Ovary (tissue), 10 donors: ENCODE measurements around the gene SRPK3. TPM values are rescaled to one million over a fixed set of nuclear protein-coding genes. Genes with fewer than 3 reads are reported as not detected.

Experiments used
- DNase-seq, 5 donors: peaks; one replicate each; pipeline ENCODE4 v3.0.0-alpha.2; 2019 to 2020
- H3K27ac ChIP-seq, 2 donors: fragments of 200-600 bp; one replicate each; pipeline versions ENCODE4 v1.5.1 to v1.8.0; 2019 to 2022
- H3K27me3 ChIP-seq: fragments of 200-600 bp; one replicate; pipeline ENCODE4 v1.8.0; 2022
- H3K36me3 ChIP-seq: fragments of 200-600 bp; sonication (generic); one replicate; pipeline ENCODE4 v1.5.1; 2019
- H3K4me1 ChIP-seq: one replicate; pipeline ENCODE4 v1.8.1; 2013; ENCODE audit warnings: mild to moderate bottlenecking, moderate library complexity; ENCODE audit not compliant: insufficient read depth
- H3K4me3 ChIP-seq: fragments of 200-600 bp; sonication (generic); one replicate; pipeline ENCODE4 v1.5.1; 2017
- H3K9me3 ChIP-seq, 2 donors: fragments of 200-600 bp in 1 of 2; sonication (generic) in 1 of 2; one replicate each; pipeline versions ENCODE4 v1.5.1 to v1.8.1; 2013 to 2019; ENCODE audit warnings: mild to moderate bottlenecking in 1 of 2, moderate library complexity in 1 of 2
- EP300 ChIP-seq: sonication (generic); formaldehyde crosslinking; IDR thresholded peaks from one replicate; pipeline ENCODE4 v1.6.1; 2017; ENCODE audit warnings: antibody characterized with exemption
- POLR2A ChIP-seq: fragments of 450-650 bp; IDR thresholded peaks from one replicate; pipeline ENCODE4 v1.6.1; 2017; ENCODE audit warnings: antibody characterized with exemption, mild to moderate bottlenecking, moderate library complexity
- WGBS, 3 donors: extraction: QIAGEN DNeasy Blood & Tissue Kit in 1 of 3; methylation state at CpG; one replicate each; pipeline versions ENCODE4 v1.1.5 to v1.1.7; 2013 to 2017; 5-methylcytosine and 5-hydroxymethylcytosine counted together
- intact Hi-C, 4 donors: fragments of 100-400 bp; cut with DNase I; formaldehyde crosslinking; loops; one replicate each; pipeline versions ENCODE4 v1.11.0 to v1.15.1; 2022 to 2023
- long read RNA-seq, 3 donors: library from polyadenylated mRNA in 2 of 3; unstranded in 2 of 3; transcript quantifications; one replicate each; pipeline ENCODE4 v2.0.0 and lab custom pipeline, GENCODE V29; 2021 to 2026
- polyA plus RNA-seq, 2 donors: library from polyadenylated mRNA; stranded (reverse); fragments of 200-250 nt in 1 of 2; fragments of 350-450 nt in 1 of 2; fragmentation: Illumina TruSeq in 1 of 2; extraction: RNeasy Lipid Tissue Mini Kit (QIAGEN cat#74804) in 1 of 2; gene quantifications; one replicate each; pipeline ENCODE4 v1.2.3, GENCODE V29; 2013 to 2014
- total RNA-seq, 7 donors: library from RNA; depleted of rRNA in 2 of 7; stranded (reverse); fragments of >200 nt in 2 of 7; fragmentation: NEBNext Ultra II Directional in 3 of 7; extraction: Animal tissue kit (Norgen Biotek cat#: 25700) in 3 of 7; gene quantifications; one replicate each; pipeline versions ENCODE4 v1.1.0 to v1.2.4, GENCODE V29; 2016 to 2023
- TF ChIP-seq, protein P1 (sequence below), 3 donors: fragments of 450-650 bp in 2 of 3; fragments of 200-600 bp in 1 of 3; IDR thresholded peaks; one replicate each; pipeline versions ENCODE4 v1.5.1 to v1.8.0; 2016 to 2022; ENCODE audit warnings: antibody characterized with exemption in 3 of 3, mild to moderate bottlenecking in 1 of 3
- donor health status: DM: no; HTN: no; CAD: no; lungs with moderate emphysema.
- donor health status: DM: no; HTN: no; CAD: no.
- donor health status: Bipolar disorder and iron deficiency.
- donor health status: DM: yes; HTN: yes; CAD: no.
- donor health status: DM: no; HTN: no; CAD: no.
- donor health status: DM: yes; HTN: yes; CAD: no.

SRPK3 gene, protein sequence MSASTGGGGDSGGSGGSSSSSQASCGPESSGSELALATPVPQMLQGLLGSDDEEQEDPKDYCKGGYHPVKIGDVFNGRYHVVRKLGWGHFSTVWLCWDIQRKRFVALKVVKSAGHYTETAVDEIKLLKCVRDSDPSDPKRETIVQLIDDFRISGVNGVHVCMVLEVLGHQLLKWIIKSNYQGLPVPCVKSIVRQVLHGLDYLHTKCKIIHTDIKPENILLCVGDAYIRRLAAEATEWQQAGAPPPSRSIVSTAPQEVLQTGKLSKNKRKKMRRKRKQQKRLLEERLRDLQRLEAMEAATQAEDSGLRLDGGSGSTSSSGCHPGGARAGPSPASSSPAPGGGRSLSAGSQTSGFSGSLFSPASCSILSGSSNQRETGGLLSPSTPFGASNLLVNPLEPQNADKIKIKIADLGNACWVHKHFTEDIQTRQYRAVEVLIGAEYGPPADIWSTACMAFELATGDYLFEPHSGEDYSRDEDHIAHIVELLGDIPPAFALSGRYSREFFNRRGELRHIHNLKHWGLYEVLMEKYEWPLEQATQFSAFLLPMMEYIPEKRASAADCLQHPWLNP
- total RNA-seq = 1 to 10 TPM; 1.1 to 2.1 (median 1.6) TPM
- polyA plus RNA-seq = under 1 TPM; 0.25 to 0.65 TPM
- long read RNA-seq, donor 1, partial matches to known transcripts = 4 of 7 reads
- long read RNA-seq, donor 1, other reads (novel, unspliced or antisense) = 2 of 7 reads
- long read RNA-seq, donor 2 = 0 reads
- long read RNA-seq, donor 3, partial matches to known transcripts = 1 of 4 reads
- long read RNA-seq, donor 3, other reads (novel, unspliced or antisense) = 3 of 4 reads

DNA sequence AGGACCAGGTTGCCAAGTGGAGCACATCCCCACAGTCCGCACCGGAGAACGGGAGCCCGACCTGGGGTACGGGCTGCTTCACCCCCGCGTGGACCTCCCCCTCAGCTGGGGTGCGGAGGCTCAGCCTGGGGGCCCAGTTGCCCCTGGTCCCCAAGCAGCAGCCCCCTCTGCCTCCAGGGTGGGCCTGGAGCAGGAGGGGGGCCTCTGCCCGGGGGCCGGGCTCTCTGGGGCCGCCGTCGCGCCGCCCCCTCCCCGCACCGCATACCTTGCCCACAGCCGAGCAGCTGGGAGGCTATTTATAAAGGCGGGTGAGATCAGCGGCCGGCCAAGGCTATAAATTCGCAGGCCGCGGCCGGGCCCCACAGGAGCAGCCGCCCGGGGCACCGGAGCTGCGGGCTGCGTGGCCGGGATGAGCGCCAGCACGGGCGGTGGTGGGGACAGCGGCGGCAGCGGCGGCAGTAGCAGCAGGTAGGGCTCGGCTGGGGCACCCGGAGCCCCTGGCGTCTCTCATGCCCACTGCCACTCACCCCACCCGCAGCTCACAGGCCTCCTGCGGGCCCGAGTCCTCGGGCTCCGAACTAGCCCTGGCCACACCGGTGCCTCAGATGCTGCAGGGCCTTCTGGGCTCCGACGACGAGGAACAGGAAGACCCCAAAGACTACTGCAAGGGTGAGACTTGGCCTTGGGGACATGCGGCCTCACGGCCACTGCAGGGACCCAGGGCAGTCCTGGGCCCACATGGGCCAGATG is at the start of gene SRPK3:
TSS of gene SRPK3 (plus strand) at position 364 of the 750 bp plus-strand sequence. CDS start at position 410, 46 bp downstream.
- peak within 1 kb of the TSS; percentile 19 to 20 for H3K27ac ChIP-seq
- no peaks in the 10 kb centered on the region for H3K9me3 ChIP-seq
- 53 to 57% (median 55%) methylated on average over 27 to 52 of the region's 52 CpGs for WGBS, 3 donors
- TF ChIP-seq, protein P1, sequence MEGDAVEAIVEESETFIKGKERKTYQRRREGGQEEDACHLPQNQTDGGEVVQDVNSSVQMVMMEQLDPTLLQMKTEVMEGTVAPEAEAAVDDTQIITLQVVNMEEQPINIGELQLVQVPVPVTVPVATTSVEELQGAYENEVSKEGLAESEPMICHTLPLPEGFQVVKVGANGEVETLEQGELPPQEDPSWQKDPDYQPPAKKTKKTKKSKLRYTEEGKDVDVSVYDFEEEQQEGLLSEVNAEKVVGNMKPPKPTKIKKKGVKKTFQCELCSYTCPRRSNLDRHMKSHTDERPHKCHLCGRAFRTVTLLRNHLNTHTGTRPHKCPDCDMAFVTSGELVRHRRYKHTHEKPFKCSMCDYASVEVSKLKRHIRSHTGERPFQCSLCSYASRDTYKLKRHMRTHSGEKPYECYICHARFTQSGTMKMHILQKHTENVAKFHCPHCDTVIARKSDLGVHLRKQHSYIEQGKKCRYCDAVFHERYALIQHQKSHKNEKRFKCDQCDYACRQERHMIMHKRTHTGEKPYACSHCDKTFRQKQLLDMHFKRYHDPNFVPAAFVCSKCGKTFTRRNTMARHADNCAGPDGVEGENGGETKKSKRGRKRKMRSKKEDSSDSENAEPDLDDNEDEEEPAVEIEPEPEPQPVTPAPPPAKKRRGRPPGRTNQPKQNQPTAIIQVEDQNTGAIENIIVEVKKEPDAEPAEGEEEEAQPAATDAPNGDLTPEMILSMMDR (IDR thresholded peaks at IDR 0.05) = no peak
- no peak for TF ChIP-seq POLR2A
- no peak for TF ChIP-seq EP300
- peak in 2 of 5 donors; percentile 49 to 68 for DNase-seq
- H3K36me3 ChIP-seq = no peaks in the 10 kb centered on the region
- no peaks in the 10 kb centered on the region for H3K27me3 ChIP-seq
- intact Hi-C loops = no loop called here
- H3K4me3 ChIP-seq = peak within 1 kb of the TSS; percentile 21
- no peaks in the 10 kb centered on the region for H3K4me1 ChIP-seq

DNA sequence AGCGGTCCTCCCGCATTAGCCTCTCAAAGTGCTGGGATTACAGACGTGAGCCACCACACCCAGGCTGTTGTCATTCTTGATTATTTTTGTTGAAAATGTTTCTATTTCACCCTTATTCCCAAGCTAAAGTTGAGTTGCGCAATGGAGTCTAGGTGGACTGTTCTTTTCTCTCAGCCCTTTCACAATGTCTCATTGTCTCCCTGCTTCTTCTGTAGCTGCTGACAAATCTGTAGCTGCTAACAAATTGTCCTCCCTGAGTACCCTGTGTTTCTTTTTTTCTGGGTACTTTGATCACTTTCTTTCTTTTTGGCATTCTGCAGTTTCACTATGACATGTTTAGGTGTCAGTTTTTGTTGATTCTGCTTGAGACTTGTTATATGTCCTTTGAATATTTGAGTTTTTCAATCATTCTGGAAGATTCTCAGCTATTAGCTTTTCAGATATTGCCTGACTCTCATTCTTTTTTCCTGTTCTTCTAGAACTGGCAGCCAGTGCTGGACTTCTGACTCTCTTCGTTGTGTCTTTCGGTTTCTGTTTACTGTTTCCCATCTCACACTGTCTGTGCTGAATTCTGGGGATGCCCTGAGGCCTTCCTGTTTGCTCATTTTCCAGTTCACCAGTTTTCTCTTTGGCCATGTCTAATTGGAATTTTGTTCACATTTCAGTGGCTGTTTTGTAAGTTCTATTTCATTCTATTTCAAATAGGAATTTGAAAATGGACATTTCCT is 49.6 kb upstream of the SRPK3 start:
- TF ChIP-seq, protein P1 (IDR thresholded peaks at IDR 0.05) = no peak
- TF ChIP-seq POLR2A (no peak), EP300 (no peak)
- intact Hi-C loops = no loop called here
- Histone ChIP-seq H3K27me3 (no peaks in the 10 kb centered on the region), H3K4me3 (no peak overlapping the region), H3K9me3 (no peaks in the 10 kb centered on the region), H3K27ac (no peak overlapping the region), H3K4me1 (no peaks in the 10 kb centered on the region), H3K36me3 (no peaks in the 10 kb centered on the region)
- no peak for DNase-seq
- 88 to 92% (median 90%) methylated on average over 6 of the region's 6 CpGs for WGBS, 3 donors

DNA sequence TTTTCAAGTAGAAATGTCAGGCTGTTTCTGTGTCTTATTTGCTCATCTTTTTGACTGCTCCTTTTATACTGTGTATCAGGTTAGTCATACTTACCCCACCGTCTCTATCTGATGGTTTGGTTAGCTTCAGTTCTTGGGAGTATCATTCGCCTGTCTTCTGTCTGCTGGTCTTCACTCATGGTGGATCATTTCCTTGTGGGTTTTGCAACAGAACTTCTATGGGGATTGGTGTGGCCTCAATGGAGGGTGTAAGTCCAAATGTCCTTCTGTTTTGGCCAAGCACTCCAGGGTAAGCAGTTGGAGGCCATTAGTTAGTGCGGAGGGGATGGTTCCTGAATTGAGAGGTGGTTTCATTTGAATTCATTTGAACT is 49.0 kb upstream of the SRPK3 start:
- 89 to 94% (median 94%) methylated on average over 3 of the region's 3 CpGs for WGBS, 3 donors
- TF ChIP-seq, protein P1 (IDR thresholded peaks at IDR 0.05) = no peak
- TF ChIP-seq POLR2A (no peak), EP300 (no peak)
- Histone ChIP-seq H3K27ac (no peak overlapping the region), H3K4me1 (no peaks in the 10 kb centered on the region), H3K27me3 (no peaks in the 10 kb centered on the region), H3K9me3 (no peaks in the 10 kb centered on the region), H3K36me3 (no peaks in the 10 kb centered on the region), H3K4me3 (no peak overlapping the region)
- DNase-seq = no peak
- intact Hi-C loops = no loop called here

DNA sequence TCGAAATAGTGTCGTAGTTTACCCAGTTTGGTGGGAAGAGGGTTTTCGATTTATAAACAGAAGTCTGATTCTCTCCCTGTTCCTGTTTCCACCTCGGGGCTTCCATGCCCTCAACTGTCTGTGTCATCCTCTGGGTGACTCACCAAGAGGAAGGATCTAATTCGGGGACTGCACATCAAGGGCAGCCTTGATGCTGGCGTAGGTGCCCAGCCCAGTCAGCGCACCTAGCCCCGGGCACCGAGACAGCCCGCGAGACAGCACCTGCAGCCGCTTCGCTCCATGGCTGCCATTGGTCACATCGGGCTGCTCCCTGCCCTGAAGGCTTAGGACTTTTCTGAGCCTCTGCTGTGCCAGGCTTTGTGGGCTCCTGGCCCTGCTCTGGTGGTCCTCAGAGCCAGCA is 48.4 kb upstream of the SRPK3 start:
- Histone ChIP-seq H3K9me3 (no peaks in the 10 kb centered on the region), H3K4me3 (no peak overlapping the region), H3K4me1 (no peaks in the 10 kb centered on the region), H3K36me3 (no peaks in the 10 kb centered on the region), H3K27me3 (no peaks in the 10 kb centered on the region), H3K27ac (no peak overlapping the region)
- no peak for DNase-seq
- 91 to 93% (median 92%) methylated on average over 14 of the region's 14 CpGs for WGBS, 3 donors
- TF ChIP-seq, protein P1 (IDR thresholded peaks at IDR 0.05) = no peak
- TF ChIP-seq POLR2A (no peak), EP300 (no peak)
- intact Hi-C loops = no loop called here
